Ectodermal cell (in vitro differentiated cells): ENCODE data around the gene CARS2.

Experiments
- H3K27ac ChIP-seq: 2 replicates; pipeline ENCODE4 v1.7.0; 2013; ENCODE audit warnings: mild to moderate bottlenecking, low read depth, low read length; ENCODE audit not compliant: insufficient read depth, poor library complexity, severe bottlenecking
- H3K27me3 ChIP-seq: 2 replicates; pipeline ENCODE4 v1.7.0; 2013; ENCODE audit warnings: mild to moderate bottlenecking, low read length; ENCODE audit not compliant: insufficient read depth, control insufficient read depth, poor library complexity, severe bottlenecking
- H3K36me3 ChIP-seq: one replicate; pipeline ENCODE4 v1.7.0; 2013; ENCODE audit warnings: low read length; ENCODE audit not compliant: control insufficient read depth, insufficient read depth
- H3K4me1 ChIP-seq: one replicate; pipeline ENCODE4 v1.7.0; 2013; ENCODE audit warnings: low read length; ENCODE audit not compliant: control insufficient read depth, insufficient read depth
- H3K4me3 ChIP-seq: 2 replicates; pipeline ENCODE4 v1.7.0; 2013; ENCODE audit warnings: low read depth, low read length, control low read depth; ENCODE audit not compliant: insufficient read depth
- H3K9me3 ChIP-seq: 2 replicates; pipeline ENCODE4 v1.7.0; 2013; ENCODE audit warnings: mild to moderate bottlenecking, low read length, moderate library complexity; ENCODE audit not compliant: control insufficient read depth
- WGBS, 2 experiments: methylation state at CpG; one replicate each; pipeline ENCODE4 v1.1.7; 2013; ENCODE audit warnings: missing lambda C conversion rate in 2 of 2; 5-methylcytosine and 5-hydroxymethylcytosine counted together

CARS2 gene

GRCh38 chr13:110653271-110653670, 52.6 kb downstream of the CARS2 start:
- no peaks in the 10 kb centered on the region for H3K4me1 ChIP-seq
- H3K4me3 ChIP-seq: no peak overlapping the region
- H3K9me3 ChIP-seq: no peaks in the 10 kb centered on the region
- H3K27ac ChIP-seq: no peak overlapping the region
- no peaks in the 10 kb centered on the region for H3K36me3 ChIP-seq
- WGBS, 2 experiments: 86 to 88% methylated on average over 14 of the region's 14 CpGs
- no peaks in the 10 kb centered on the region for H3K27me3 ChIP-seq

GRCh38 chr13:110652764-110653163, 53.2 kb downstream of the CARS2 start:
- H3K4me1 ChIP-seq: no peaks in the 10 kb centered on the region
- H3K4me3 ChIP-seq: no peak overlapping the region
- WGBS, 2 experiments: 85 to 91% methylated on average over 9 to 10 of the region's 10 CpGs

GRCh38 chr13:110652231-110652730, 53.6 kb downstream of the CARS2 start:
- H3K27me3 ChIP-seq: no peaks in the 10 kb centered on the region
- H3K36me3 ChIP-seq: no peaks in the 10 kb centered on the region
- H3K4me1 ChIP-seq: no peaks in the 10 kb centered on the region
- no peaks in the 10 kb centered on the region for H3K9me3 ChIP-seq
- H3K27ac ChIP-seq: no peak overlapping the region
- 92 to 96% methylated on average over 10 of the region's 10 CpGs for WGBS, 2 experiments
- no peak overlapping the region for H3K4me3 ChIP-seq

More at GRCh38 chr13:110652764-110653163, 53.2 kb downstream of the CARS2 start:
- Histone ChIP-seq H3K27me3 (no peaks in the 10 kb centered on the region), H3K36me3 (no peaks in the 10 kb centered on the region), H3K27ac (no peak overlapping the region), H3K9me3 (no peaks in the 10 kb centered on the region)

- H3K36me3 ChIP-seq: no peaks in the 10 kb centered on the region
- H3K27ac ChIP-seq: no peak overlapping the region
Observed at GRCh38 chr13:110651726-110652230, 54.1 kb downstream of the CARS2 start.

GRCh38 chr13:110651271-110651670, 54.6 kb downstream of the CARS2 start:
- no peak overlapping the region for H3K4me3 ChIP-seq
- H3K36me3 ChIP-seq: no peaks in the 10 kb centered on the region
- H3K27me3 ChIP-seq: no peaks in the 10 kb centered on the region
- WGBS, 2 experiments: 96% methylated on average over 14 of the region's 14 CpGs
- H3K27ac ChIP-seq: no peak overlapping the region
- no peaks in the 10 kb centered on the region for H3K4me1 ChIP-seq
- no peaks in the 10 kb centered on the region for H3K9me3 ChIP-seq

More at GRCh38 chr13:110651726-110652230, 54.1 kb downstream of the CARS2 start:
- Histone ChIP-seq H3K9me3 (no peaks in the 10 kb centered on the region), H3K4me3 (no peak overlapping the region), H3K4me1 (no peaks in the 10 kb centered on the region), H3K27me3 (no peaks in the 10 kb centered on the region)
- WGBS, 2 experiments: 88 to 91% methylated on average over 16 of the region's 16 CpGs

- H3K4me3 ChIP-seq: no peak overlapping the region
- H3K36me3 ChIP-seq: no peaks in the 10 kb centered on the region
- H3K27ac ChIP-seq: no peak overlapping the region
- no peaks in the 10 kb centered on the region for H3K4me1 ChIP-seq
- H3K27me3 ChIP-seq: no peaks in the 10 kb centered on the region
- WGBS, 2 experiments: 92 to 94% methylated on average over 14 of the region's 14 CpGs
- no peaks in the 10 kb centered on the region for H3K9me3 ChIP-seq
Observed at GRCh38 chr13:110650436-110650835, 55.5 kb downstream of the CARS2 start.

GRCh38 chr13:110649551-110649950, 56.4 kb downstream of the CARS2 start:
- WGBS, 2 experiments: 93% methylated on average over 7 of the region's 7 CpGs

GRCh38 chr13:110648848-110649421, 57.0 kb downstream of the CARS2 start:
- H3K9me3 ChIP-seq: no peaks in the 10 kb centered on the region
- peaks cover 5% of the 10 kb centered on the region for H3K4me1 ChIP-seq
- no peak overlapping the region for H3K4me3 ChIP-seq
- WGBS, 2 experiments: 89 to 90% methylated on average over 35 of the region's 35 CpGs
- H3K36me3 ChIP-seq: no peaks in the 10 kb centered on the region
- H3K27me3 ChIP-seq: no peaks in the 10 kb centered on the region
- H3K27ac ChIP-seq: no peak overlapping the region

More at GRCh38 chr13:110649551-110649950, 56.4 kb downstream of the CARS2 start:
- H3K27me3 ChIP-seq: no peaks in the 10 kb centered on the region
- no peaks in the 10 kb centered on the region for H3K9me3 ChIP-seq
- H3K4me1 ChIP-seq: peaks cover 2% of the 10 kb centered on the region
- H3K36me3 ChIP-seq: no peaks in the 10 kb centered on the region
- no peak overlapping the region for H3K27ac ChIP-seq
- no peak overlapping the region for H3K4me3 ChIP-seq

- Histone ChIP-seq H3K4me3 (no peak overlapping the region), H3K27me3 (no peaks in the 10 kb centered on the region), H3K27ac (no peak overlapping the region), H3K36me3 (no peaks in the 10 kb centered on the region), H3K4me1 (peaks cover 5% of the 10 kb centered on the region), H3K9me3 (no peaks in the 10 kb centered on the region)
- WGBS, 2 experiments: 89 to 90% methylated on average over 16 of the region's 16 CpGs
Observed at GRCh38 chr13:110648146-110648819, 57.6 kb downstream of the CARS2 start.

- no peak overlapping the region for H3K4me3 ChIP-seq
- WGBS, 2 experiments: 81% methylated on average over 10 of the region's 10 CpGs
- no peaks in the 10 kb centered on the region for H3K27me3 ChIP-seq
- H3K9me3 ChIP-seq: no peaks in the 10 kb centered on the region
- H3K27ac ChIP-seq: no peak overlapping the region
- no peaks in the 10 kb centered on the region for H3K36me3 ChIP-seq
- H3K4me1 ChIP-seq: peaks cover 5% of the 10 kb centered on the region
Observed at GRCh38 chr13:110647365-110647737, 58.6 kb downstream of the CARS2 start.
